Measurements from ENCODE around the gene CHST12. TPM values are rescaled to one million over a fixed set of nuclear protein-coding genes. Genes with fewer than 3 reads are reported as not detected.

Gene CHST12
- total RNA-seq, 1 experiment from 2014 or later = 19.3 TPM

GRCh38 chr7:2379821-2380450, 23.5 kb upstream of the CHST12 start:
- H2BK12ac ChIP-seq (ENCODE audit: insufficient read length, low read depth, low read length) = no peak overlapping the region

More at GRCh38 chr7:2379821-2380450, 23.5 kb upstream of the CHST12 start:
- Mint-ChIP-seq H3K36me3 (ENCODE audit: insufficient read depth in 1 of 3, low read depth in 3 of 3) (peaks cover 57 to 74% (median 68%) of the 10 kb centered on the region in 3 experiments), H3K4me3 (no peak overlapping the region; a peak in 1 of 5 replicates), H3K9me3 (no peaks in the 10 kb centered on the region; a peak in 2 of 5 replicates), H3K4me1 (peaks cover 0 to 2% of the 10 kb centered on the region in 2 experiments; a peak in 1 of 4 replicates), H3K27me3 (ENCODE audit: low read depth) (no peaks in the 10 kb centered on the region; the same call in 1 of the 2 replicates), H3K27ac (peak overlapping the region in 2 of 3 experiments; percentile 37 to 48; a peak in 4 of 7 replicates)
- no peak overlapping the region for H3K4me2 ChIP-seq (ENCODE audit: insufficient read depth, insufficient read length, low read length)
- no peak overlapping the region for H2BK20ac ChIP-seq (ENCODE audit: low read depth, low read length, poor library complexity, severe bottlenecking)
- H3K79me2 ChIP-seq (ENCODE audit: insufficient read depth, low read length) = peaks cover 3% of the 10 kb centered on the region; the same call in 1 of the 2 replicates
- TF ChIP-seq CTCF (conservative IDR thresholded peaks at IDR 0.05) = no peak
- no peaks in the 10 kb centered on the region for H4K20me1 ChIP-seq (ENCODE audit: control insufficient read depth, insufficient read depth, insufficient read length)
- no peak overlapping the region for H2BK120ac ChIP-seq (ENCODE audit: low read depth, low read length, poor library complexity, severe bottlenecking)
- H3T11ph ChIP-seq (ENCODE audit: low read length) = no peak overlapping the region
- H3K27ac ChIP-seq (ENCODE audit: insufficient read length, low read depth, low read length) = no peak overlapping the region
- H3K23ac ChIP-seq (ENCODE audit: insufficient read length, low read depth, low read length) = no peak overlapping the region
- no peak for DNase-seq
- no peaks in the 10 kb centered on the region for H3K27me3 ChIP-seq (ENCODE audit: insufficient read depth, low read length)
- no peak overlapping the region for H3K9ac ChIP-seq (ENCODE audit: extremely low read depth, insufficient read length, low read length)
- H2AK5ac ChIP-seq (ENCODE audit: insufficient read length, low read length) = no peak overlapping the region
- no peak overlapping the region for H3K4ac ChIP-seq (ENCODE audit: low read depth, low read length)
- no peaks in the 10 kb centered on the region for H3K4me1 ChIP-seq (ENCODE audit: insufficient read depth, low read length)
- no peak overlapping the region for H3K56ac ChIP-seq (ENCODE audit: insufficient read length, low read depth, low read length)
- H3K18ac ChIP-seq (ENCODE audit: insufficient read length, low read depth, low read length) = no peak overlapping the region
- peaks cover 5% of the 10 kb centered on the region for H3K79me1 ChIP-seq (ENCODE audit: insufficient read depth, low read depth, low read length, poor library complexity, severe bottlenecking)
- no peak overlapping the region for H4K91ac ChIP-seq (ENCODE audit: insufficient read length, low read depth, low read length)
- H4K5ac ChIP-seq (ENCODE audit: insufficient read length, low read depth, low read length) = no peak overlapping the region
- no peak overlapping the region for H3K14ac ChIP-seq (ENCODE audit: insufficient read depth, low read length)
- no CpG with 5 or more reads among the region's 34 CpGs for WGBS (ENCODE audit: extremely low coverage, insufficient read length, low lambda C conversion rate)
- H2BK15ac ChIP-seq (ENCODE audit: low read depth, low read length) = no peak overlapping the region
- H3K9me3 ChIP-seq (ENCODE audit: control insufficient read depth, low read depth, low read length) = no peaks in the 10 kb centered on the region
- no peak overlapping the region for H2BK5ac ChIP-seq (ENCODE audit: insufficient read length, low read length)
- H3K23me2 ChIP-seq (ENCODE audit: insufficient read length, low read depth, low read length, poor library complexity, severe bottlenecking) = no peaks in the 10 kb centered on the region
- no peak overlapping the region for H2AFZ ChIP-seq (ENCODE audit: low read length)
- no peak overlapping the region for H4K8ac ChIP-seq (replicated peaks; ENCODE audit: insufficient read length, low read depth, low read length)

Measured in H9 (cell line).